ENCODE results near the gene AARS2.

The AARS2 gene

GRCh38 chr6:44262467-44263353 is 50.4 kb downstream of the AARS2 start:
- no peak for DNase-seq (ENCODE audit: low read depth in 3 of 3)

- DNase-seq (ENCODE audit: low read depth in 3 of 3) = no peak
These were observed 51.6 kb downstream of the AARS2 start for GRCh38 chr6:44261581-44261980.

- no peak for DNase-seq (ENCODE audit: low read depth in 3 of 3)
These were observed 52.5 kb downstream of the AARS2 start for GRCh38 chr6:44260451-44261297.

GRCh38 chr6:44260011-44260410 is 53.1 kb downstream of the AARS2 start:
- DNase-seq (ENCODE audit: low read depth in 3 of 3) = no peak

GRCh38 chr6:44258921-44259320 is 54.2 kb downstream of the AARS2 start:
- DNase-seq (ENCODE audit: low read depth in 3 of 3) = no peak

- no peak for DNase-seq (ENCODE audit: low read depth in 3 of 3)
These were observed 54.8 kb downstream of the AARS2 start for GRCh38 chr6:44258325-44258863.

GRCh38 chr6:44257753-44258324 is 55.3 kb downstream of the AARS2 start:
- DNase-seq (ENCODE audit: low read depth in 3 of 3) = no peak

GRCh38 chr6:44257025-44257752 is 56.0 kb downstream of the AARS2 start, which contains the start of gene SLC35B2:
Gene SLC35B2 (minus strand): TSS chr6:44257528. CDS start chr6:44257410, 118 bp downstream.
- peak in 1 of 3 experiments; percentile 64 for DNase-seq (ENCODE audit: low read depth in 3 of 3)

- no peak for DNase-seq (ENCODE audit: low read depth in 3 of 3)
These were observed 56.4 kb downstream of the AARS2 start for GRCh38 chr6:44256775-44257024.

GRCh38 chr6:44255871-44256774 is 57.0 kb downstream of the AARS2 start:
- no peak for DNase-seq (ENCODE audit: low read depth in 3 of 3)

- peak in 1 of 3 experiments; percentile 48 for DNase-seq (ENCODE audit: low read depth in 3 of 3)
These were observed 57.9 kb downstream of the AARS2 start for GRCh38 chr6:44255105-44255808.

- DNase-seq (ENCODE audit: low read depth in 3 of 3) = peak in 1 of 3 experiments; percentile 38
These were observed 58.7 kb downstream of the AARS2 start for GRCh38 chr6:44254191-44255104.

GRCh38 chr6:44253307-44254101 is 59.6 kb downstream of the AARS2 start:
- peak in 2 of 3 experiments; percentile 44 to 50 for DNase-seq (ENCODE audit: low read depth in 3 of 3)

- no peak for DNase-seq (ENCODE audit: low read depth in 3 of 3)
These were observed 61.3 kb downstream of the AARS2 start for GRCh38 chr6:44251576-44252524.

GRCh38 chr6:44250718-44251123 is 62.4 kb downstream of the AARS2 start:
- no peak for DNase-seq (ENCODE audit: low read depth in 3 of 3)

- DNase-seq (ENCODE audit: low read depth in 3 of 3) = no peak
These were observed 63.0 kb downstream of the AARS2 start for GRCh38 chr6:44250067-44250717.

Data from stimulated activated CD4-positive, alpha-beta T cell treated with anti-CD3 and anti-CD28 coated beads, TNF-alpha, amount 100 ng/mL, for 24 hours (primary cell).